Measurements from ENCODE around the gene NR6A1.

GRCh38 chr9:124478354-124478753 lies 292.8 kb downstream of the NR6A1 start:
- no peak for TF ChIP-seq POLR2A (IDR thresholded peaks at IDR 0.05; ENCODE audit: control extremely low read depth in 1 of 2, low read depth in 2 of 2, low read length in 2 of 2)
- no peak for TF ChIP-seq TBP (IDR thresholded peaks at IDR 0.05; ENCODE audit: low read depth, low read length)
- TF ChIP-seq CHD2 (IDR thresholded peaks at IDR 0.05; ENCODE audit: low read length), result no peak
- TF ChIP-seq CTCF (IDR thresholded peaks at IDR 0.05; ENCODE audit: control extremely low read depth in 1 of 3, insufficient read depth in 1 of 3, low read depth in 1 of 3, low read length in 3 of 3), result no peak
- TF ChIP-seq KDM5A (IDR thresholded peaks at IDR 0.05; ENCODE audit: low read length), result no peak
- TF ChIP-seq CEBPB (IDR thresholded peaks at IDR 0.05; ENCODE audit: low read depth, low read length), result no peak
- TF ChIP-seq JUN (IDR thresholded peaks at IDR 0.05; ENCODE audit: low read depth, low read length), result no peak
- TF ChIP-seq POLR2AphosphoS5 (IDR thresholded peaks at IDR 0.05; ENCODE audit: low read depth, low read length), result no peak
- TF ChIP-seq USF2 (IDR thresholded peaks at IDR 0.05; ENCODE audit: low read length), result no peak
- no peak for TF ChIP-seq NANOG (IDR thresholded peaks at IDR 0.05; ENCODE audit: insufficient read depth, low read depth, low read length, poor library complexity, severe bottlenecking)
- no peak for TF ChIP-seq TEAD4 (IDR thresholded peaks at IDR 0.05; ENCODE audit: low read depth, low read length)
- TF ChIP-seq RAD21 (IDR thresholded peaks at IDR 0.05 in 1 of 2, conservative IDR thresholded peaks at IDR 0.05 in 1 of 2; ENCODE audit: low read depth in 2 of 2, low read length in 2 of 2), result no peak
- TF ChIP-seq RNF2 (IDR thresholded peaks at IDR 0.05; ENCODE audit: borderline replicate concordance, low read depth, low read length, missing control alignments, poor library complexity, severe bottlenecking), result no peak
- no peak for TF ChIP-seq MAFK (IDR thresholded peaks at IDR 0.05; ENCODE audit: low read depth, low read length)

Data from H1 (cell line).